DMS53 treated with DMSO at 0.1 percent for 48 hours (cell line): Measurements from ENCODE around the gene NOXO1.

ENCODE experiments used
- DNase-seq: peaks from one replicate; lab custom pipeline; 2025; ENCODE audit not compliant: unreplicated experiment; lab: John Stamatoyannopoulos, UW

The NOXO1 gene

GRCh38 chr16:1998360-1998835, 17.1 kb upstream of the NOXO1 start:
- DNase-seq: no peak

GRCh38 chr16:1997494-1998359, 16.5 kb upstream of the NOXO1 start:
- DNase-seq: no peak

- DNase-seq: peak; percentile 51
Observed at GRCh38 chr16:1993731-1994131, 12.5 kb upstream of the NOXO1 start.

GRCh38 chr16:1992704-1993317, 11.5 kb upstream of the NOXO1 start:
- no peak for DNase-seq

GRCh38 chr16:1991948-1992703, 10.9 kb upstream of the NOXO1 start:
- peak; percentile 64 for DNase-seq

- DNase-seq: no peak
Observed at GRCh38 chr16:1991588-1991947, 10.3 kb upstream of the NOXO1 start.

GRCh38 chr16:1991135-1991551, 9.9 kb upstream of the NOXO1 start:
- peak; percentile 19 for DNase-seq

- peak; percentile 10 for DNase-seq
Observed at GRCh38 chr16:1990351-1991134, 9.3 kb upstream of the NOXO1 start.

- DNase-seq: no peak
Observed at GRCh38 chr16:1990101-1990350, 8.8 kb upstream of the NOXO1 start.

GRCh38 chr16:1989209-1990100, 8.2 kb upstream of the NOXO1 start, which contains the start of gene SYNGR3:
SYNGR3 (plus strand) TSS chr16:1989970; CDS start chr16:1990103, 133 bp downstream.
- peak; percentile 46 for DNase-seq

GRCh38 chr16:1987198-1987597, 5.9 kb upstream of the NOXO1 start:
- DNase-seq: no peak

GRCh38 chr16:1985466-1986150, 4.3 kb upstream of the NOXO1 start:
- DNase-seq: no peak

- no peak for DNase-seq
Observed at GRCh38 chr16:1984347-1985225, 3.3 kb upstream of the NOXO1 start.

- DNase-seq: peak; percentile 70
Observed at GRCh38 chr16:1983544-1984346, 2.5 kb upstream of the NOXO1 start, which contains the start of gene GFER. GFER (plus strand) TSS chr16:1984193; CDS start chr16:1984219, 26 bp downstream.

GRCh38 chr16:1982991-1983543, 1.8 kb upstream of the NOXO1 start:
- no peak for DNase-seq

- no peak for DNase-seq
Observed at GRCh38 chr16:1982013-1982433, 754 bp upstream of the NOXO1 start.

- DNase-seq: no peak
Observed at GRCh38 chr16:1980770-1981087, 540 bp downstream of the NOXO1 start.
